ENCODE results near the gene STK24.

Gene STK24

GRCh38 chr13:98540476-98540875 is 36.4 kb downstream of the STK24 start:
- TF ChIP-seq CTCF (IDR thresholded peaks at IDR 0.05; ENCODE audit: control insufficient read depth, insufficient read depth, low read depth, low read length, missing control alignments) = no peak
- no peak overlapping the region for H3K4me3 ChIP-seq (ENCODE audit: control insufficient read depth, low read depth, low read length)
- no peak for DNase-seq (ENCODE audit: low read depth)

DNA sequence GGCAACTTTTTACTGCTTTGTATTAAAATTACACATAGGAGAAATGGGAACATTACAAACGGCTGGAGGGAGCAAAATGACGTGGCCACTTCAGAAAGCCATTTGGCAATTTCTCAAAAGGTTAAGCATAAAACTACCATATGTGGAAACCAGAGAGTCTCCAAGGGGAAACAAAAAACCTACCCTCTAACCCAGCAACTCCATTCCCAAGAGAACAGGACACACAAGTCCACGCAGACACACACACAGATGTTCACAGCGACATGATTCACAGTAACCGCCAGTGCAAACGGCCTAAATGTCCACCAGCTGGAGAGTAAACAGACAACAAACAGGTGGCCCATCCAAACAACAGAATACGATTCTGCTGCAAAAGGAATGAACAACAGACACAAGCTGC is 37.2 kb downstream of the STK24 start:
- no peak for DNase-seq (ENCODE audit: low read depth)
- H3K4me3 ChIP-seq (ENCODE audit: control insufficient read depth, low read depth, low read length) = no peak overlapping the region
- no peak for TF ChIP-seq CTCF (IDR thresholded peaks at IDR 0.05; ENCODE audit: control insufficient read depth, insufficient read depth, low read depth, low read length, missing control alignments)

DNA sequence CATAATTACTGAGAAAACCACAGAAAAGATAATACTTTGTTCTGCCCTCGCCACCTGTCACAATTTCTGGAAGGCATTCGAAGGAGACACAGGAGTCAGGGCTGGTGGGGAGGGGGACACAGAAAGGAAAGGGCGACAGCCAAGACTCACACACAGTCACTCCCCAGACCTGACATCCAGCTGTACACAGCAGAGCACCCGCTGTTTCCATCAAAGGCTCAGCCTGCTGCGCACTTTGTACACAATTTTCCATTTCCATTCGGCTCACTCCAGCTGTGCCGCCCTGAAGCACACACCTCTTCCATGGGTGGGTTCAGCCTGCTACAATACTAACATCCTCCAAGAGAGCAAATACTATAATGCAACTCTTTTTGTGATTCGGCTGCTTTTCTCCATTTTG is 38.0 kb downstream of the STK24 start:
- no peak for TF ChIP-seq CTCF (IDR thresholded peaks at IDR 0.05; ENCODE audit: control insufficient read depth, insufficient read depth, low read depth, low read length, missing control alignments)
- no peak for DNase-seq (ENCODE audit: low read depth)
- no peak overlapping the region for H3K4me3 ChIP-seq (ENCODE audit: control insufficient read depth, low read depth, low read length)

DNA sequence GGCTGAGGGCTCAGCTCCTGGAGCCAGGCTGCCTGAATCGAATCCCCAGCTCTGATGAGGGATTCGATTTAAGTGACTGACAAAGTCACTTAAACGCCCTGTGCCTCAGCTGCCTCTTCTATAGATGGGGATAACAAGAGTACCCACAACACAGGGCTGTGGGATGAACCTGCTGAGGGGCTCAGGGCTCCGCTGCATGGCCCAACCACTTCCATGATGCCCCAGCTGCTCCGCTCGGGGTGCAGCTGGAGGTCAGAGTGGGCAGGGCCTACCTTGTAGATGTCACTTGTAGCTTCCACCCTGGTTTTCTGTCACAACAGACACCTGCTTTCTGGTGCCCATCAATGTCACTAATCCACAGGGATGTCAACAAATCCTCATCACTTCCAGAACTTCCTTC is 39.2 kb downstream of the STK24 start:
- TF ChIP-seq CTCF (IDR thresholded peaks at IDR 0.05; ENCODE audit: control insufficient read depth, insufficient read depth, low read depth, low read length, missing control alignments) = no peak
- DNase-seq (ENCODE audit: low read depth) = no peak
- no peak overlapping the region for H3K4me3 ChIP-seq (ENCODE audit: control insufficient read depth, low read depth, low read length)

GRCh38 chr13:98537306-98537705 is 39.6 kb downstream of the STK24 start:
- no peak for TF ChIP-seq CTCF (IDR thresholded peaks at IDR 0.05; ENCODE audit: control insufficient read depth, insufficient read depth, low read depth, low read length, missing control alignments)
- DNase-seq (ENCODE audit: low read depth) = no peak

DNA sequence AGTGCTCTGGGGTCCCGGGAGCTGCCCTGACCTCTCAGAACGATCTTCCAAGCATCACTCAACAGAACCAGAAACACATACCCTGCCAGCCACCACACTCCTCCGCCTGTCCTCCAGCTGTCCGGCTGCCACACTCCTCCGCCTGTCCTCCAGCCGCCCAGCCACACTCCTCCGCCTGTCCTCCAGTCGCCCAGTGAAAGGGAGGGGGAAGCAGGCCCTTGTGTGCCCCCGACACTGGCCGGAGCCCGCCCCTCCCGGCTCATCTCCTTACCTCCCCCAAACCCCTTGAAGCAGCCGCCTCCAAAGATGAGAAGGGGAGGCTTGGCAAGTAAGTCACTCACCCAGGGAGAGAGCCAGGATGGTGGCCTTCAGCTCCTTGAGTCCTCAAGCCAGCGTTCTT is 40.2 kb downstream of the STK24 start:
- no peak for DNase-seq (ENCODE audit: low read depth)
- H3K4me3 ChIP-seq (ENCODE audit: control insufficient read depth, low read depth, low read length) = no peak overlapping the region
- TF ChIP-seq CTCF (IDR thresholded peaks at IDR 0.05; ENCODE audit: control insufficient read depth, insufficient read depth, low read depth, low read length, missing control alignments) = no peak

More at GRCh38 chr13:98537306-98537705, 39.6 kb downstream of the STK24 start:
- H3K4me3 ChIP-seq (ENCODE audit: control insufficient read depth, low read depth, low read length) = no peak overlapping the region
